ENCODE measurements around the gene RPP25L. TPM values are rescaled to one million over a fixed set of nuclear protein-coding genes. Genes with fewer than 3 reads are reported as not detected.

Gene RPP25L
- total RNA-seq, 4 donors from 2014 or later = 18.4 to 27.3 (median 22.4) TPM

DNA sequence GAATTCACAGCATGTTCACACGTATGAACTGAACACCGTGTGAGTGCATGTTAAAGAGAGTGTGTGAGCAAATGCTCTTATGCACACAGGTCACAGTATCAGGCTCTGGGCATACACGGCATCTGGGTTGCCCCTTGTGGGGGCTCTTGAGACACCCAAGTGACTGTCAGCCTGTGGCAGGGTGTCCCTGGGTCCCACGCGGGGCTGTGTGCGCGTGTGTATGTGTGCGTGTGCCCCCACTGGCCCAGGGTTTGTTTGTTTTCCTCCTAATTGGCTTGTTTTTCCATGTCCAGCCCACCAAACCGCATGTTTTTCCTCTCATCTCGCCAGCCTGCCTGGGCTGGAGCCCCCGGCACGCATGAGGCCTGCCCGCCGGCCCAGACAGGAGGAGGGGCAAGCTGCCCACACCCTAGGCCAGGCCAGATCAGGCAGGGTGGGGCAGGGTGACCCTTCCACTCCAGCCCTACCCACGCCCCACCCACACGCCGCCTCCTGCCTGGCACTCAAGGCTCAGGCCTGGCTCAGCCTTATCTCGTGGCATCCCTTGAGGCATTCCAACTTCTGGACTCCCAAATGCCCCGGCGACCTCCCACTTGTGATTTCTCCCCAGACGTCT is 51.2 kb downstream of the RPP25L start:
- TF ChIP-seq, protein P1, sequence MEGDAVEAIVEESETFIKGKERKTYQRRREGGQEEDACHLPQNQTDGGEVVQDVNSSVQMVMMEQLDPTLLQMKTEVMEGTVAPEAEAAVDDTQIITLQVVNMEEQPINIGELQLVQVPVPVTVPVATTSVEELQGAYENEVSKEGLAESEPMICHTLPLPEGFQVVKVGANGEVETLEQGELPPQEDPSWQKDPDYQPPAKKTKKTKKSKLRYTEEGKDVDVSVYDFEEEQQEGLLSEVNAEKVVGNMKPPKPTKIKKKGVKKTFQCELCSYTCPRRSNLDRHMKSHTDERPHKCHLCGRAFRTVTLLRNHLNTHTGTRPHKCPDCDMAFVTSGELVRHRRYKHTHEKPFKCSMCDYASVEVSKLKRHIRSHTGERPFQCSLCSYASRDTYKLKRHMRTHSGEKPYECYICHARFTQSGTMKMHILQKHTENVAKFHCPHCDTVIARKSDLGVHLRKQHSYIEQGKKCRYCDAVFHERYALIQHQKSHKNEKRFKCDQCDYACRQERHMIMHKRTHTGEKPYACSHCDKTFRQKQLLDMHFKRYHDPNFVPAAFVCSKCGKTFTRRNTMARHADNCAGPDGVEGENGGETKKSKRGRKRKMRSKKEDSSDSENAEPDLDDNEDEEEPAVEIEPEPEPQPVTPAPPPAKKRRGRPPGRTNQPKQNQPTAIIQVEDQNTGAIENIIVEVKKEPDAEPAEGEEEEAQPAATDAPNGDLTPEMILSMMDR (IDR thresholded peaks at IDR 0.05; ENCODE audit: low read depth) = no peak

Small RNA genes lying within 50 kb of the gene (small RNA-seq; reads per million reads assigned to genes)
- gene CCL27 = not detected

Other genes starting within 250 kb of the RPP25L start
- 10 to 100 TPM in 3 of 4 donors, 1 to 10 TPM in 1; 3.7 to 15.7 (median 12.9) TPM for gene MYORG, start 235.2 kb downstream of the RPP25L start, total RNA-seq
- gene FAM219A, start 153.5 kb downstream of the RPP25L start, total RNA-seq = 10 to 100 TPM in 1 of 4 donors, 1 to 10 TPM in 3; 5.1 to 13.9 (median 7.9) TPM
- gene DNAI1, start 153.3 kb downstream of the RPP25L start, total RNA-seq = under 1 TPM in 1 of 4 donors, not detected in 3; 0.51 TPM
- 1 to 10 TPM in 2 of 4 donors, not detected in 2; 1.5 to 1.9 TPM for gene ENHO, start 89.1 kb downstream of the RPP25L start, total RNA-seq
- gene CNTFR, start 22.4 kb downstream of the RPP25L start, total RNA-seq = 100 to 1,000 TPM in 1 of 4 donors, 10 to 100 TPM in 3; 17.5 to 130 (median 49.1) TPM
- gene DCTN3, start 8.4 kb upstream of the RPP25L start, total RNA-seq = 10 to 100 TPM; 41.4 to 57.5 (median 51.7) TPM
- gene ARID3C, start 17.0 kb upstream of the RPP25L start, total RNA-seq = not detected
- 10 to 100 TPM; 34.1 to 86.7 (median 68.7) TPM for gene SIGMAR1, start 25.7 kb upstream of the RPP25L start, total RNA-seq
- 10 to 100 TPM; 22.9 to 41.1 (median 30.2) TPM for gene GALT, start 34.6 kb upstream of the RPP25L start, total RNA-seq
- gene IL11RA, start 40.1 kb upstream of the RPP25L start, total RNA-seq = 10 to 100 TPM; 10.4 to 24.9 (median 20.3) TPM
- not detected for gene CCL27, start 50.6 kb upstream of the RPP25L start, total RNA-seq
- gene CCL19, start 79.2 kb upstream of the RPP25L start, total RNA-seq = 1 to 10 TPM in 2 of 4 donors, under 1 TPM in 1, not detected in 1; 0.85 to 5.8 (median 4.8) TPM
- 1 to 10 TPM; 1.4 to 9.5 (median 3.1) TPM for gene CCL21, start 98.0 kb upstream of the RPP25L start, total RNA-seq